Stomach smooth muscle (tissue), 2 donors: ENCODE measurements around the gene ATAD3A.
"Not testable (repeated sequence)": the region's sequence is repeated elsewhere in the genome, so short reads cannot be mapped to it uniquely, and the experiment has no call there.

ENCODE experiments used
- H3K27ac ChIP-seq: one replicate; pipeline ENCODE4 v1.7.0; 2013; ENCODE audit warnings: mild to moderate bottlenecking, low read length, inconsistent platforms
- H3K27me3 ChIP-seq, 2 donors: one replicate each; pipeline ENCODE4 v1.7.0; 2013; ENCODE audit warnings: low read length in 2 of 2; ENCODE audit not compliant: insufficient read depth in 2 of 2, control insufficient read depth in 1 of 2
- H3K36me3 ChIP-seq, 2 donors: one replicate each; pipeline ENCODE4 v1.7.0; 2013; ENCODE audit warnings: low read length in 2 of 2; ENCODE audit not compliant: control insufficient read depth in 2 of 2, insufficient read depth in 2 of 2
- H3K4me1 ChIP-seq: one replicate; pipeline ENCODE4 v1.7.0; 2013; ENCODE audit warnings: low read length; ENCODE audit not compliant: control insufficient read depth, insufficient read depth
- H3K4me3 ChIP-seq, 2 donors: one replicate each; pipeline ENCODE4 v1.7.0; 2013; ENCODE audit warnings: low read length in 2 of 2
- H3K9ac ChIP-seq, 2 donors: one replicate each; pipeline ENCODE4 v1.7.0; 2013; ENCODE audit warnings: low read length in 2 of 2, mild to moderate bottlenecking in 1 of 2
- H3K9me3 ChIP-seq, 2 donors: one replicate each; pipeline ENCODE4 v1.7.0; 2013; ENCODE audit warnings: low read length in 2 of 2; ENCODE audit not compliant: control insufficient read depth in 2 of 2
- donor health status: healthy.
- donor health status: Pancreatic carcinoma.

The ATAD3A gene

GRCh38 chr1:1550591-1551432, 38.9 kb downstream of the ATAD3A start:
- Histone ChIP-seq H3K4me1 (peaks cover 15% of the 10 kb centered on the region), H3K27ac (no peak overlapping the region), H3K27me3 (no peaks in the 10 kb centered on the region), H3K36me3 (peaks cover 0 to 2% of the 10 kb centered on the region in 2 donors), H3K9ac (no peak overlapping the region), H3K9me3 (no peaks in the 10 kb centered on the region), H3K4me3 (no peak overlapping the region)

- no peak overlapping the region for H3K9ac ChIP-seq
- H3K36me3 ChIP-seq = peaks cover 0 to 4% of the 10 kb centered on the region in 2 donors
- no peaks in the 10 kb centered on the region for H3K9me3 ChIP-seq
- no peak overlapping the region for H3K27ac ChIP-seq
- no peaks in the 10 kb centered on the region for H3K27me3 ChIP-seq
- no peak overlapping the region for H3K4me3 ChIP-seq
- H3K4me1 ChIP-seq = peaks cover 14% of the 10 kb centered on the region
Measured at GRCh38 chr1:1551524-1552262, 39.7 kb downstream of the ATAD3A start.

GRCh38 chr1:1552263-1552639, 40.3 kb downstream of the ATAD3A start:
- Histone ChIP-seq H3K4me3 (no peak overlapping the region), H3K4me1 (peaks cover 14% of the 10 kb centered on the region), H3K9me3 (no peaks in the 10 kb centered on the region), H3K27me3 (no peaks in the 10 kb centered on the region), H3K36me3 (peaks cover 0 to 4% of the 10 kb centered on the region in 2 donors), H3K27ac (no peak overlapping the region), H3K9ac (no peak overlapping the region)

DNA sequence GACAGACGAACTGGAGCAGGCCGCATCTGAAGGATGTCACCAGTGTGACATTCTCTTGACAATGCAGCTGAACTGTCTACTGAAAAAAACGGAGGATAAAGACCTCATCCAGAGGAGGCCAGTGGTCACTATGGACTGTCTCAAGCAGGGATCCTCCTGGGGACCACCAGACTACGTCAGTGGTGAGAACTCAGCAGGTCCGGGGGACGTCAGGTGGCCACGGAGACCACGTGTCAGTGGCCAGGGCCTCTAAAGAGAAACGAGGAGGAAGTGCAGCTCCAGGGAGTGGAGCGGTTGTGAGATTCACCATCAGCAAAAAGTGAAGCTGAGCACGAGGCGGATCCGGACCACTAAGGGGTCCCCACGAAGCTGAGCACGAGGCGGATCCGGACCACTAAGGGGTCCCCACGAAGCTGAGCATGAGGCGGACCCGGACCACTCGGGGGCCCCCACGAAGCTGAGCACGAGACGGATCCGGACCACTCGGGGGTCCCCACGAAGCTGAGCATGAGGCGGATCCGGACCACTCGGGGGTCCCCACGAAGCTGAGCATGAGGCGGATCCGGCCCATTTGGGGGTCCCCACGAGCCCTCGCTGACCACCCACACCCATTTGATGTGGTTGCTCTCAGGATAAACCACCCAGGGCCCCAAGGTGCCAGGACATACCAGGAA, 42.0 kb downstream of the ATAD3A start:
- H3K4me1 ChIP-seq = peaks cover 14% of the 10 kb centered on the region
- H3K9me3 ChIP-seq = no peaks in the 10 kb centered on the region
- H3K27ac ChIP-seq = no peak overlapping the region
- H3K4me3 ChIP-seq = no peak overlapping the region
- no peak overlapping the region for H3K9ac ChIP-seq
- H3K27me3 ChIP-seq = no peaks in the 10 kb centered on the region
- H3K36me3 ChIP-seq = peaks cover 0 to 7% of the 10 kb centered on the region in 2 donors

DNA sequence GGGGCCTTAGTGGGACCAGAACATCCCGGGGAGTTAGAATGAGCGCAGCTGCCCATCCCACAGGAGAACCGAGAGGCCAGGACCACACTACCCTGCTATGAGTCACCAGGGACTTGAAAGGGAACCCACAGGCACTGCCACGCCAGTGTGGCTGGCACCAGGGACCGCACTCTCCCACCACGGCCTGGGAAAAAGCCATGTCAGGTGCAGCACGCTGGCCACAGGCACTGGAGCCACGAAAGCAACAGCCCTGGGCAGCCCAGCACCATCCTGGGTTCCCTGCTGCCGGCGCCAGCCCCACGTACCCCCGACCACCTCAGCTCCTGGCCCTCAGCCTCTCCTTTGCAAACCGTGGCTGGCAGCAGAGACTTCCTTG, 42.6 kb downstream of the ATAD3A start:
- Histone ChIP-seq H3K27ac (no peak overlapping the region), H3K36me3 (peaks cover 0 to 7% of the 10 kb centered on the region in 2 donors), H3K27me3 (no peaks in the 10 kb centered on the region), H3K4me3 (no peak overlapping the region), H3K9me3 (no peaks in the 10 kb centered on the region), H3K9ac (no peak overlapping the region), H3K4me1 (peaks cover 14% of the 10 kb centered on the region)

DNA sequence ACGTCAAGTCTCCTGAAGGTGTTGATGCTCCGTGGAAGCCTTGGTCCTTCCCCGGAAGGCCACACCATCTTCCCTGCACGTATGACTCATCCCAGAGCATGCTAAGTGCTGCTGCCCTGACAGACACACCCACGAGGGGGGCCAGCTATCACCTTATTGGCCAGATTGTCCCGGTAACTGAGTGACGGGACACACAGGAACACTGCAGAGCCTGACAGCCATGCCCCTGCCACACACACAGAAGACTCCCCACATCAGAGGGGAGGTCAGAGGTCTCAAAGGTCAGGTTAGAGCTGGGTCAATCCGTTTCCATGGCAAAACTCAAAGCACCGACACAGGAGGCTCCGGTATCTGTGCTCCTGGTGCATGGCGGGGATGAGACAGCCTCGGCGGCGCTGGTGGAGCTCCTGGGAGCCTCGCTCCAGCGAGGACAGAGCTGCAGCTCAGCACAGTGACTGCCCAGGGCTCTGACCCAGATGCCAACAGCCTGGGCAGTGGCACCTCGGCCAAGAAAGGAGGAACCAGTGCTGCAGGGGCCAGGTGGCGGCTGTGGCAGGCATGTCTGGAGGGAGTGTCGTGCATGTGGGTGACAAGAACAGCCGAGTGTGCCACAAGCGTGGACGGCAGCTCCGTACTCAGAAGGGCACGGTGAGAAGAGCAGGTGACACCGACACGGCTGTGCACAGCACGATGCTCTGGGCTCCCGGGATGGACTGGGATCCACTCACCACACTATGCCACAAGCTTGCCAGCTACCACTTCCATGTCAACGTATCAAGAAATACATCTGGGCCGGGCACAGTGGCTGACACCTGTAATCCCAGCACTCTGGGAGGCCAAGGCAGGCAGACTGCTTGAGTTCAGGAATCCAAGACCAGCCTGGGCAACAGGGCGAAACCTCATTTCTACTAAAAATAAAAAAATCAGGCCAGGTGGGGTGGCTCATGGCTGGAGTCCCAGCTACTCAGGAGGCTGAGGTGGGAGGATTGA, 43.3 kb downstream of the ATAD3A start:
- Histone ChIP-seq H3K4me3 (no peak overlapping the region), H3K9me3 (no peaks in the 10 kb centered on the region), H3K36me3 (peaks cover 0 to 8% of the 10 kb centered on the region in 2 donors), H3K27me3 (no peaks in the 10 kb centered on the region), H3K27ac (no peak overlapping the region), H3K4me1 (peaks cover 12% of the 10 kb centered on the region), H3K9ac (no peak overlapping the region)

DNA sequence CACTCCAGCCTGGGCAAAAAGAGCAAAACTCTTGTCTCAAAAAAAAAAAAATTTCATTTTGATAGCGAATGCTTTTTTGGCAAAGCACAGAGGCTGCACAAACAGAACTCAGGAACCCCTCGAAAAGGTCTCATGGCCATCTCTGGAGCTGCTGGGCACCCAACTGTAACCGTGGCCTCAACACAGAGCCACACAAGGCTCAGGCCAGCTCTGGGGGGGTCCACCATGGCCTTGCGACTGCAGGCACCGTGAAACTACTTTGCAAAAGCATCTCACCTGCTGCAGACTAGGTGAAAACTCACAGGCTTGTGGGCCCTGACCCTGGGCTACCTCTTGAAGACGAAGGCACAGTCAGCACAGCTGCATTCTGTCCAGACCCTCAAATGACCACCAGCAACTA, 44.5 kb downstream of the ATAD3A start:
- Histone ChIP-seq H3K9me3 (no peaks in the 10 kb centered on the region), H3K4me3 (no peak overlapping the region), H3K36me3 (peaks cover 1 to 10% of the 10 kb centered on the region in 2 donors), H3K27ac (no peak overlapping the region), H3K9ac (no peak overlapping the region), H3K4me1 (peaks cover 4% of the 10 kb centered on the region), H3K27me3 (no peaks in the 10 kb centered on the region)

DNA sequence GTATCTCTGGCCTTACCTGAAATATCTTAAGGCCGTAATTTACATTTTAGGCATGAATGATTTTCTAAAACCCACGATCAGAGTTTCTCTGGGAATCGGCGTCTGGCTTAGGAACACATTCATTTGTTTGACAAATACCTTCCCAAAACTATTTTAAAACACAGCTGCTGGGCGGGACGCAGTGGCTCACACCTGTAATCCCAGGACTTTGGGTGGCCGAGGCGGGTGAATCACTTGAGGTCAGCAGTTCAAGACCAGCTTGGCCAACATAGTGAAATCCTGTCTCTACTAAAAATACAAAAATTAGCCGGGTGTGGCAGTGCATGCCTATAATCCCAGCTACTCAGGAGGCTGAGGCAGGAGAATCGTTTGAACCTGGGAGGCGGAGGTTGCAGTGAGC, 45.0 kb downstream of the ATAD3A start:
- H3K27ac ChIP-seq, H3K4me1 ChIP-seq, H3K9ac ChIP-seq, H3K27me3 ChIP-seq, H3K9me3 ChIP-seq, H3K4me3 ChIP-seq: not testable (repeated sequence)
- H3K36me3 ChIP-seq = peaks cover 6 to 14% of the 10 kb centered on the region in 2 donors

- not testable (repeated sequence) for H3K4me3 ChIP-seq, H3K4me1 ChIP-seq, H3K9me3 ChIP-seq, H3K27me3 ChIP-seq, H3K9ac ChIP-seq, H3K27ac ChIP-seq
- peaks cover 11 to 21% of the 10 kb centered on the region in 2 donors for H3K36me3 ChIP-seq
Measured at GRCh38 chr1:1557688-1558087, 45.7 kb downstream of the ATAD3A start.

DNA sequence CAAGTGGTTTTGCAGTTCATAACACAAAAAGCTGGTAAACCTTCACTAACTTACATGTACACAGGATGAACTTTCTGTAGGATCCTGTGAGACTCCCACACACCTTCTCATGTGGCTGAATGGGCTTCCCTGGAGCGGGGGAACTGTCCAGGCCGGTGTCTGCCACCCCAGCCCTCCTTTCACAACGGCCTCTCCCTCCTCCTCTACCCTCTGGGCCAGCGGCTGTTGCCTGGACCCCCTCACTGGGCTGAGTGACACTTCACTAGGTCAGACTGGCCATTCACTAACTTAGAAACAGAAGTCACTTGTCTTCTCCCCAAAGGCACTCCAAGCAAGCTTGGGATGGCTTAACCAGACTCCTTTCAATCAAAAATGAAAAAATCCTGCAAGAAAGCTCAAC, 46.6 kb downstream of the ATAD3A start:
- Histone ChIP-seq H3K9ac (no peak overlapping the region), H3K27me3 (no peaks in the 10 kb centered on the region), H3K9me3 (no peaks in the 10 kb centered on the region), H3K36me3 (peaks cover 15 to 26% of the 10 kb centered on the region in 2 donors), H3K4me3 (no peak overlapping the region), H3K4me1 (peaks cover 4% of the 10 kb centered on the region), H3K27ac (no peak overlapping the region)
